K562 (cell line): Measurements from ENCODE around the gene COL1A1. TPM values are rescaled to one million over a fixed set of nuclear protein-coding genes. Genes with fewer than 3 reads are reported as not detected.
A peak's percentile ranks its signal among the peaks of the same experiment; 100 is the strongest.

Experiments used
- ATAC-seq: fragments of 200-7000 bp; cut with Tn5 transposase; 3 replicates; pipeline ENCODE4 v1.9.1; 2020; ENCODE audit warnings: moderate library complexity
- BruUV-seq: library from RNA; stranded (reverse); fragments of 400-500 nt; replicated peaks from 2 replicates; lab custom pipeline; 2021; lab: Mats Ljungman, UMichigan
- CTCF ChIA-PET: fragments of 300-600 bp; formaldehyde crosslinking; extraction: SDS; loops from one replicate; lab custom pipeline; 2021; ENCODE audit warnings: low intra/inter-chr PET ratio; lab: Yijun Ruan, JAX
- POLR2A ChIA-PET: fragments of 300-600, 350-650 bp; sonication (Branson Sonifier 250); formaldehyde crosslinking; extraction: SDS; loops from one replicate; lab custom pipeline; 2021; ENCODE audit warnings: antibody characterized with exemption, inconsistent platforms; lab: Yijun Ruan, JAX
- DNase-seq, 4 experiments: peaks; one replicate each; pipeline versions ENCODE4 v3.0.0 to v3.0.0-alpha.2; 2011 to 2018; ENCODE audit warnings: low spot score in 3 of 4, mixed read lengths in 3 of 4; ENCODE audit errors: extremely low read depth in 1 of 4
- FAIRE-seq: peaks from 2 replicates; lab custom pipeline; 2011; peaks lifted over from hg19 to GRCh38; lab: Jason Lieb, UNC
- H2AFZ ChIP-seq: 2 replicates; pipeline ENCODE4 v1.6.0; 2011; ENCODE audit warnings: low read depth, low read length, control low read depth, inconsistent platforms
- H3K27ac ChIP-seq: fragments of 200-600 bp; 3 replicates; pipeline ENCODE4 v1.8.0; 2011; ENCODE audit warnings: low read depth, mild to moderate bottlenecking, control low read depth, inconsistent platforms, low read length, moderate library complexity, mixed read lengths; ENCODE audit errors: extremely low read depth
- H3K27me3 ChIP-seq, 2 experiments: fragments of 300-600 bp in 1 of 2; 2 replicates in 1 of 2; 3 replicates in 1 of 2; pipeline versions ENCODE4 v1.6.0 to v1.8.0; 2011; ENCODE audit warnings: inconsistent platforms in 2 of 2, low read length in 2 of 2, mild to moderate bottlenecking in 1 of 2, mixed read lengths in 1 of 2, moderate library complexity in 1 of 2; ENCODE audit not compliant: control insufficient read depth in 2 of 2, insufficient read depth in 2 of 2
- H3K36me3 ChIP-seq: fragments of 300-600 bp; 3 replicates; pipeline ENCODE4 v1.8.0; 2011; ENCODE audit warnings: mild to moderate bottlenecking, low read length, inconsistent platforms; ENCODE audit not compliant: control insufficient read depth, insufficient read depth
- H3K4me1 ChIP-seq, 2 experiments: fragments of 200-600 bp in 1 of 2; replicated peaks in 1 of 2; 2 replicates in 1 of 2; 3 replicates in 1 of 2; pipeline versions ENCODE4 v1.5.1 to v1.8.0; 2011; ENCODE audit warnings: inconsistent platforms in 2 of 2, low read length in 2 of 2, mild to moderate bottlenecking in 1 of 2, mixed read lengths in 1 of 2, moderate library complexity in 1 of 2; ENCODE audit not compliant: control insufficient read depth in 2 of 2, insufficient read depth in 2 of 2
- H3K4me2 ChIP-seq: 2 replicates; pipeline ENCODE4 v1.6.1; 2011; ENCODE audit warnings: low read length, control low read depth, inconsistent platforms, mixed read lengths; ENCODE audit not compliant: insufficient read depth
- H3K4me3 ChIP-seq: fragments of 200-600 bp; sonication (generic), shearing (Covaris generic); 2 replicates; pipeline ENCODE4 v1.5.1; 2016; ENCODE audit warnings: control low read depth, inconsistent platforms
- H3K79me2 ChIP-seq: fragments of 200-600 bp; 3 replicates; pipeline ENCODE4 v1.8.0; 2011; ENCODE audit warnings: low read length, inconsistent platforms; ENCODE audit not compliant: control insufficient read depth, insufficient read depth
- H3K9ac ChIP-seq, 2 experiments: 2 replicates each; pipeline versions ENCODE4 v1.6.0 to v1.6.1; 2011; ENCODE audit warnings: low read depth in 2 of 2, low read length in 2 of 2, control low read depth in 1 of 2, inconsistent platforms in 1 of 2, mild to moderate bottlenecking in 1 of 2, mixed read lengths in 1 of 2; ENCODE audit not compliant: insufficient read depth in 1 of 2
- H3K9me1 ChIP-seq: one replicate; pipeline ENCODE4 v1.6.0; 2011; ENCODE audit warnings: inconsistent platforms, mild to moderate bottlenecking, low read length, moderate library complexity; ENCODE audit not compliant: control insufficient read depth, insufficient read depth
- H3K9me3 ChIP-seq: replicated peaks from 2 replicates; pipeline ENCODE4 v1.5.1; 2011; ENCODE audit warnings: low read depth, low read length, inconsistent platforms; ENCODE audit not compliant: control insufficient read depth, insufficient read depth
- H4K20me1 ChIP-seq: replicated peaks from 2 replicates; pipeline ENCODE4 v1.6.1; 2011; ENCODE audit warnings: low read length, inconsistent platforms, mixed read lengths; ENCODE audit not compliant: control insufficient read depth, insufficient read depth
- ADNP ChIP-seq: fragments of 200-800 bp; sonication (Bioruptor generic); IDR thresholded peaks from 2 replicates; pipeline ENCODE4 v1.6.1; 2016; ENCODE audit warnings: missing genetic modification characterization, missing compliant biosample characterization
- BACH1 ChIP-seq: fragments of 200-800 bp; sonication (Bioruptor generic); IDR thresholded peaks from 2 replicates; pipeline ENCODE4 v1.6.1; 2016; ENCODE audit warnings: missing genetic modification characterization, missing compliant biosample characterization
- HLTF ChIP-seq: fragments of 450-650 bp; IDR thresholded peaks from 2 replicates; pipeline ENCODE4 v1.6.1; 2016
- NBN ChIP-seq: fragments of 450-650 bp; IDR thresholded peaks from 2 replicates; pipeline ENCODE4 v1.6.1; 2016; ENCODE audit warnings: low read depth, mild to moderate bottlenecking
- NCOA1 ChIP-seq: fragments of 450-650 bp; IDR thresholded peaks from 2 replicates; pipeline ENCODE4 v1.6.1; 2016; ENCODE audit warnings: low read depth
- RBM25 ChIP-seq: fragments of 200-400 bp; formaldehyde crosslinking; IDR thresholded peaks from 2 replicates; pipeline ENCODE4 v1.6.1; 2018; ENCODE audit warnings: low read length, low read depth, moderate library complexity; ENCODE audit not compliant: severe bottlenecking
- RNF2 ChIP-seq: sonication (generic); IDR thresholded peaks from 2 replicates; pipeline ENCODE4 v1.6.1; 2016
- SMARCA5 ChIP-seq: fragments of 450-650 bp; IDR thresholded peaks from 2 replicates; pipeline ENCODE4 v1.6.1; 2016
- ZFP36 ChIP-seq: fragments of 150-350 bp; IDR thresholded peaks from 2 replicates; pipeline ENCODE4 v1.6.1; 2018; ENCODE audit warnings: low read length, low read depth; ENCODE audit not compliant: partially characterized antibody
- ZFX ChIP-seq: sonication (generic); formaldehyde crosslinking; IDR thresholded peaks from 2 replicates; pipeline ENCODE4 v1.8.0; 2022; ENCODE audit warnings: mild to moderate bottlenecking, missing genetic modification reagents, moderate library complexity
- WGBS: fragments of 100-300 bp; shearing (Covaris generic); methylation state at CpG from one replicate; pipeline ENCODE4 v1.1.6; 2016; ENCODE audit warnings: low coverage, mixed read lengths; ENCODE audit not compliant: insufficient coverage; ENCODE audit errors: missing lambda C conversion rate; 5-methylcytosine and 5-hydroxymethylcytosine counted together
- in situ Hi-C: fragments of 300-500 bp; cut with MboI; formaldehyde crosslinking; loops from 4 replicates; pipeline ENCODE4 v1.15.0; 2018; ENCODE audit warnings: inconsistent platforms, mixed read lengths
- intact Hi-C: fragments of 100-400 bp; cut with micrococcal nuclease; formaldehyde crosslinking; loops from 2 replicates; pipeline ENCODE4 v1.14.2; 2022
- polyA plus RNA-seq, 8 experiments: library from polyadenylated mRNA; depleted of rRNA in 4 of 8; stranded (reverse) in 5 of 8; unstranded in 3 of 8; fragments of >200 nt; fragmentation: Nextera tagmentation in 2 of 8; fragmentation: Illumina TruSeq in 1 of 8; extraction: Ambion mirVana in 2 of 8; extraction: Trizol in 1 of 8; gene quantifications; 2 replicates each; pipeline versions ENCODE4 v1.2.1 to v1.2.3, GENCODE V29; 2011 to 2014; ENCODE audit warnings: inconsistent platforms in 1 of 8, missing spikeins in 1 of 8
- total RNA-seq, 7 experiments: library from RNA; depleted of rRNA in 6 of 7; stranded (reverse); fragments of >200 nt in 6 of 7; fragmentation: Illumina TruSeq in 2 of 7; extraction: Trizol in 2 of 7; gene quantifications; 2 replicates each; pipeline versions ENCODE4 v1.2.1 to v1.2.3, GENCODE V29; 2011 to 2021; ENCODE audit warnings: low replicate concordance in 1 of 7

COL1A1 gene
- total and polyA plus RNA-seq, 9 of the 15 experiments (the other 6 are each of a cell fraction or from before 2014, with no cell fraction given), result 0.04 to 3.4 (median 0.18) TPM

DNA sequence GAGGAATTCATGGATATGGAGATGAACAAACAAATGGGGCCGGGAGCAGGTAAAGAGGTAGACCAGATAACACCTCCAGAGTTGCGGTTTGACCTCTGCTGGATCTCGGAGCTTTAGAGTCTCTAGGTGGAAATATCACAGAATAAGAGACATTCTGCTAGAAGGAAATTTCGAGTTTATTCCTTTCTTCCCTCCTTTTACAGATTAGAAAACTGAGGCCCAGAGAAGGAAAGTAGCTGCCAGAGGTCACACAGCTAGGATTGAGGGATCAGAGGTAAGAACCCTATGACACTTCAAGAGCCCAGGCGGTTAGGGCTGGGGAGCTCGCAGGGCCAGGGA is 7.7 kb upstream of the COL1A1 start:
- Histone ChIP-seq H2AFZ (peak overlapping the region; percentile 71), H3K27ac (peak overlapping the region; percentile 63), H4K20me1 (no peaks in the 10 kb centered on the region), H3K9me1 (no peaks in the 10 kb centered on the region), H3K9ac (peak overlapping the region; percentile 39 to 77; a peak in 3 of 4 replicates), H3K4me2 (peak overlapping the region; percentile 65), H3K4me1 (peaks cover 61 to 65% of the 10 kb centered on the region in 2 experiments), H3K9me3 (no peaks in the 10 kb centered on the region), H3K4me3 (no peak overlapping the region), H3K79me2 (no peaks in the 10 kb centered on the region), H3K27me3 (0 out of 5 replicates have a peak, but pooled peaks cover 0 to 4% of the 10 kb centered on the region in 2 experiments), H3K36me3 (no peaks in the 10 kb centered on the region)
- ATAC-seq (no peak; the same call in 2 of the 3 replicates), DNase-seq (no peak), FAIRE-seq (no peak)
- 8% methylated on average over 5 of the region's 6 CpGs for WGBS
- intact Hi-C loops, result loop anchor here (2.0 kb wide), 1 partner anchor 270 kb away; the partner anchor contains the start of gene RSAD1
- POLR2A ChIA-PET, result interaction anchor here (0.6 to 2.0 kb wide), 6 partner anchors 9 to 109 kb away, joined by 3 to 6 read pairs (median 4); no protein-coding TSS in a partner anchor
- CTCF ChIA-PET, result interaction anchor here (0.9 kb wide), 1 partner anchor 9 kb away, joined by 3 read pairs; no protein-coding TSS in a partner anchor
- TF ChIP-seq RBM25 (peak; percentile 52), BACH1 (no peak), ADNP (tag) (peak; percentile 70; the same call in 1 of the 2 replicates), ZFP36 (peak; percentile 80), HLTF (no peak), NCOA1 (no peak), NBN (no peak), RNF2 (no peak), ZFX (CRISPR knock-in tag) (peak; percentile 6; the same call in 1 of the 2 replicates), SMARCA5 (peak; percentile 14; the same call in 1 of the 2 replicates)
- no TSS peak for BruUV-seq
- in situ Hi-C loops, result loop anchor here (5.0 kb wide), 1 partner anchor 63 kb away; the partner anchor contains the start of gene TMEM92
